GM12878 (cell line): Measurements from ENCODE around the gene SLC35A4. TPM values are rescaled to one million over a fixed set of nuclear protein-coding genes. Genes with fewer than 3 reads are reported as not detected.

ENCODE experiments used
- ATAC-seq: fragments of 200-7000 bp; cut with Tn5 transposase; 3 replicates; pipeline ENCODE4 v1.9.1; 2020; ENCODE audit warnings: mild to moderate bottlenecking, moderate library complexity
- BruUV-seq: library from RNA; stranded (reverse); fragments of 400-500 nt; replicated peaks from 2 replicates; lab custom pipeline; 2021; lab: Mats Ljungman, UMichigan
- CTCF ChIA-PET: fragments of 300-600 bp; sonication (Branson Sonifier 250); formaldehyde crosslinking; extraction: SDS; loops from one replicate; lab custom pipeline; 2021; ENCODE audit warnings: inconsistent platforms; lab: Yijun Ruan, JAX
- POLR2A ChIA-PET: fragments of 350-600 bp; formaldehyde crosslinking; extraction: SDS; loops from one replicate; lab custom pipeline; 2021; ENCODE audit warnings: inconsistent platforms; lab: Charles Lee
- RAD21 ChIA-PET: fragments of 300-600 bp; sonication (Branson Sonifier 250); formaldehyde crosslinking; loops from one replicate; lab custom pipeline; 2023; ENCODE audit warnings: antibody characterized with exemption; ENCODE audit not compliant: unreplicated experiment; lab: Charles Lee
- SMC1A ChIA-PET: fragments of 300-600 bp; sonication (Branson Sonifier 250); formaldehyde crosslinking; loops from one replicate; lab custom pipeline; 2023; ENCODE audit not compliant: unreplicated experiment, uncharacterized antibody; lab: Charles Lee
- DNase-seq: peaks from one replicate; pipeline ENCODE4 v3.0.0-alpha.2; 2011; ENCODE audit warnings: low read depth, low spot score
- FAIRE-seq: peaks from 3 replicates; lab custom pipeline; 2011; peaks lifted over from hg19 to GRCh38; lab: Jason Lieb, UNC
- H2AFZ ChIP-seq: 2 replicates; pipeline ENCODE4 v1.6.0; 2011; ENCODE audit warnings: low read depth, low read length, control low read depth; ENCODE audit not compliant: control insufficient read depth
- H3K27ac ChIP-seq: 2 replicates; pipeline ENCODE4 v1.5.1; 2011; ENCODE audit warnings: control low read depth; ENCODE audit not compliant: control insufficient read depth, insufficient read depth
- H3K27me3 ChIP-seq, 2 experiments: replicated peaks in 1 of 2; 2 replicates each; pipeline versions ENCODE4 v1.6.0 to v1.6.1; 2011; ENCODE audit warnings: low read length in 1 of 2; ENCODE audit not compliant: control insufficient read depth in 2 of 2, insufficient read depth in 2 of 2
- H3K36me3 ChIP-seq, 2 experiments: 2 replicates each; pipeline ENCODE4 v1.5.1; 2011; ENCODE audit warnings: low read length in 1 of 2; ENCODE audit not compliant: control insufficient read depth in 2 of 2, insufficient read depth in 2 of 2
- H3K4me1 ChIP-seq: 2 replicates; pipeline ENCODE4 v1.6.1; 2011; ENCODE audit warnings: mild to moderate bottlenecking, low read length, moderate library complexity, mixed read lengths; ENCODE audit not compliant: control insufficient read depth, insufficient read depth
- H3K4me2 ChIP-seq: 2 replicates; pipeline ENCODE4 v1.6.0; 2011; ENCODE audit warnings: control low read depth; ENCODE audit not compliant: control insufficient read depth, insufficient read depth
- H3K4me3 ChIP-seq: fragments of 200-600 bp; sonication (generic); 2 replicates; pipeline ENCODE4 v1.5.1; 2016
- H3K79me2 ChIP-seq: 2 replicates; pipeline ENCODE4 v1.6.0; 2011; ENCODE audit warnings: low read length; ENCODE audit not compliant: control insufficient read depth, insufficient read depth
- H3K9ac ChIP-seq: 2 replicates; pipeline ENCODE4 v1.8.0; 2011; ENCODE audit warnings: low read length, control low read depth, mixed read lengths; ENCODE audit not compliant: control insufficient read depth, insufficient read depth
- H3K9me3 ChIP-seq: replicated peaks from 3 replicates; pipeline ENCODE4 v1.5.1; 2011; ENCODE audit warnings: mild to moderate bottlenecking, low read length; ENCODE audit not compliant: control insufficient read depth, insufficient read depth
- H4K20me1 ChIP-seq: 2 replicates; pipeline ENCODE4 v1.6.0; 2011; ENCODE audit not compliant: control insufficient read depth, insufficient read depth
- BCLAF1 ChIP-seq: fragments of 450-650 bp; IDR thresholded peaks from 2 replicates; pipeline ENCODE4 v1.6.1; 2017; ENCODE audit warnings: antibody characterized with exemption, mild to moderate bottlenecking, moderate library complexity
- CEBPB ChIP-seq, 2 experiments: fragments of 150-350 bp in 1 of 2; IDR thresholded peaks; 2 replicates each; pipeline ENCODE4 v1.6.1; 2012 to 2014; ENCODE audit warnings: low read depth in 2 of 2, low read length in 2 of 2, borderline replicate concordance in 1 of 2, inconsistent platforms in 1 of 2
- RAD21 ChIP-seq: IDR thresholded peaks from 2 replicates; pipeline ENCODE4 v1.6.1; 2011; ENCODE audit warnings: mild to moderate bottlenecking, low read depth, low read length, moderate library complexity; ENCODE audit not compliant: insufficient read depth
- SMAD5 ChIP-seq: IDR thresholded peaks from 2 replicates; pipeline ENCODE4 v1.6.1; 2016; ENCODE audit warnings: antibody characterized with exemption, low read depth
- ZBTB40 ChIP-seq: fragments of 450-650 bp; IDR thresholded peaks from 2 replicates; pipeline ENCODE4 v1.6.1; 2016; ENCODE audit warnings: mild to moderate bottlenecking, moderate library complexity, borderline replicate concordance
- WGBS: methylation state at CpG from one replicate; pipeline ENCODE4 v1.1.6; 2016; ENCODE audit warnings: low lambda C conversion rate; ENCODE audit not compliant: insufficient replicate concordance, insufficient coverage; ENCODE audit errors: missing lambda C conversion rate; 5-methylcytosine and 5-hydroxymethylcytosine counted together
- in situ Hi-C: fragments of 300-500 bp; cut with MboI; formaldehyde crosslinking; loops from 9 replicates; pipeline ENCODE4 v1.14.3; 2018; ENCODE audit warnings: mixed read lengths
- intact Hi-C: fragments of 100-400 bp; cut with micrococcal nuclease; formaldehyde crosslinking; loops from one replicate; pipeline ENCODE4 v1.14.2; 2022; ENCODE audit not compliant: unreplicated experiment
- polyA plus RNA-seq, 11 experiments: library from polyadenylated mRNA; depleted of rRNA in 4 of 11; unstranded in 6 of 11; stranded (reverse) in 5 of 11; fragments of >200 nt; fragmentation: Nextera tagmentation in 4 of 11; fragmentation: Illumina TruSeq in 1 of 11; extraction: Ambion mirVana in 4 of 11; extraction: Trizol in 1 of 11; gene quantifications; 1 replicate in 1 of 11; 2 replicates in 10 of 11; pipeline versions ENCODE4 v1.2.1 to v1.2.3, GENCODE V29; 2011 to 2016; ENCODE audit warnings: inconsistent platforms in 2 of 11, missing spikeins in 2 of 11, low read depth in 1 of 11
- total RNA-seq, 4 experiments: library from RNA; depleted of rRNA in 3 of 4; stranded (reverse); fragments of >200 nt in 3 of 4; fragmentation: Illumina TruSeq in 1 of 4; extraction: Trizol in 1 of 4; gene quantifications; 2 replicates each; pipeline versions ENCODE4 v1.2.1 to v1.2.3, GENCODE V29; 2013 to 2021

SLC35A4 gene
- total and polyA plus RNA-seq, 10 of the 15 experiments (the other 5 are each of a cell fraction or from before 2014, with no cell fraction given): 23.8 to 167 (median 114) TPM

- no peak for TF ChIP-seq BCLAF1
- no peak for TF ChIP-seq SMAD5
These were observed 9.5 kb downstream of the SLC35A4 start (continued) for GRCh38 chr5:140574165-140574564.

GRCh38 chr5:140575309-140575708 is 10.7 kb downstream of the SLC35A4 start:
- ChIA-PET RAD21 (interaction anchor here (0.7 kb wide), 1 partner anchor 18 kb away, joined by 3 read pairs; no protein-coding TSS in a partner anchor), POLR2A (no interaction called here), CTCF (interaction anchor here (1.0 kb wide), 1 partner anchor 9 kb away, joined by 3 read pairs; no protein-coding TSS in a partner anchor), SMC1A (interaction anchor here (1.6 kb wide), 1 partner anchor 10 kb away, joined by 3 read pairs; no protein-coding TSS in a partner anchor)
- WGBS: 74% methylated on average over 8 of the region's 8 CpGs
- H3K4me3 ChIP-seq: no peak overlapping the region
- intact Hi-C loops: no loop called here
- H3K79me2 ChIP-seq: no peaks in the 10 kb centered on the region
- no TSS peak for BruUV-seq
- H3K9ac ChIP-seq: no peak overlapping the region
- H3K4me2 ChIP-seq: no peak overlapping the region
- peaks cover 0 to under 1% of the 10 kb centered on the region in 2 experiments; a peak in 2 of 4 replicates for H3K36me3 ChIP-seq
- FAIRE-seq: no peak
- TF ChIP-seq RAD21: 0 out of 2 replicates have a peak, but pooled peaks have one; percentile 6
- no peak for TF ChIP-seq ZBTB40
- TF ChIP-seq CEBPB (IDR thresholded peaks at IDR 0.05; ENCODE audit: borderline replicate concordance in 1 of 2, low read depth in 2 of 2, low read length in 2 of 2): no peak
- DNase-seq: no peak
- H3K27ac ChIP-seq: no peak overlapping the region
- H2AFZ ChIP-seq: no peak overlapping the region
- no peaks in the 10 kb centered on the region for H4K20me1 ChIP-seq
- in situ Hi-C loops: no loop called here
- H3K9me3 ChIP-seq: no peaks in the 10 kb centered on the region
- no peaks in the 10 kb centered on the region for H3K27me3 ChIP-seq
- ATAC-seq: no peak
- H3K4me1 ChIP-seq: no peaks in the 10 kb centered on the region
